Stomach (tissue), 4 donors: ENCODE measurements around the gene KCNAB1.

Source experiments
- EP300 ChIP-seq: sonication (generic); formaldehyde crosslinking; IDR thresholded peaks from one replicate; pipeline ENCODE4 v1.6.1; 2017; ENCODE audit warnings: antibody characterized with exemption
- POLR2A ChIP-seq, 4 donors: fragments of 450-650 bp; IDR thresholded peaks; one replicate each; pipeline ENCODE4 v1.6.1; 2016; ENCODE audit warnings: antibody characterized with exemption in 4 of 4, control low read depth in 2 of 4, mild to moderate bottlenecking in 1 of 4, moderate library complexity in 1 of 4
- POLR2AphosphoS5 ChIP-seq, 3 donors: sonication (generic); formaldehyde crosslinking; IDR thresholded peaks; one replicate each; pipeline ENCODE4 v1.6.1; 2016; ENCODE audit warnings: antibody characterized with exemption in 3 of 3
- TF ChIP-seq, protein P1 (sequence below), 7 experiments: fragments of 450-650 bp in 4 of 7; fragments of 200-600 bp in 3 of 7; sonication (generic) in 3 of 7; IDR thresholded peaks; one replicate each; pipeline ENCODE4 v1.5.1; 2016 to 2019; ENCODE audit warnings: antibody characterized with exemption in 7 of 7, control low read depth in 2 of 7, mild to moderate bottlenecking in 1 of 7

DNA sequence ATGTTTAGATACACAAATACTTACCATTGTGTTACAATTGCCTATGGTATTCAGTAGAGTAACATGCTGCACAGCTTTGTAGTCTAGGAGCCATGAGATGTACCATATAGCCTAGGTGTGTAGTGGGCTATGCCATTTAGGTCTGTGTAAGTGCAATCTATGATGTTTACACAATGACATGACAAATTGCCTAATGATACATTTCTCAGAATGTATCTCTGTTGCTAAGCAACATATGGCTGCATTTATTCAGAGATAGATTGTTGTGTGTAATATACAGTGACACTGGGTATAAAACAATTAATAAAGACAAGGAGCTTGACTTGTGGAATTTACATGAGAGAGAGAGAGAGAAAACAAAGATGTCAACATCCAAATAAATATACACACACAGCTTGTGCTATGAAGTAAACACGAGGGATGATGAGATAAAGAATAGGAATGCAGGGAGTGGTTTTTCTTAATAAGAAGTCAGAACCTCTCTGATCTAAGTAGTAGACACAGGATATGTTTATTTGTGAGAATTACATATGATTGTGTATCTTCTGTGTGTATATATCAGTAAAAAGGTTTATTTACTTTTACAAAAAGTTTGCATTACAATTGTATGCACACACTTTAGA lies 110.0 kb downstream of the KCNAB1 start:
- TF ChIP-seq EP300, result no peak
- no peak for TF ChIP-seq POLR2A (IDR thresholded peaks at IDR 0.05)
- TF ChIP-seq, protein P1, sequence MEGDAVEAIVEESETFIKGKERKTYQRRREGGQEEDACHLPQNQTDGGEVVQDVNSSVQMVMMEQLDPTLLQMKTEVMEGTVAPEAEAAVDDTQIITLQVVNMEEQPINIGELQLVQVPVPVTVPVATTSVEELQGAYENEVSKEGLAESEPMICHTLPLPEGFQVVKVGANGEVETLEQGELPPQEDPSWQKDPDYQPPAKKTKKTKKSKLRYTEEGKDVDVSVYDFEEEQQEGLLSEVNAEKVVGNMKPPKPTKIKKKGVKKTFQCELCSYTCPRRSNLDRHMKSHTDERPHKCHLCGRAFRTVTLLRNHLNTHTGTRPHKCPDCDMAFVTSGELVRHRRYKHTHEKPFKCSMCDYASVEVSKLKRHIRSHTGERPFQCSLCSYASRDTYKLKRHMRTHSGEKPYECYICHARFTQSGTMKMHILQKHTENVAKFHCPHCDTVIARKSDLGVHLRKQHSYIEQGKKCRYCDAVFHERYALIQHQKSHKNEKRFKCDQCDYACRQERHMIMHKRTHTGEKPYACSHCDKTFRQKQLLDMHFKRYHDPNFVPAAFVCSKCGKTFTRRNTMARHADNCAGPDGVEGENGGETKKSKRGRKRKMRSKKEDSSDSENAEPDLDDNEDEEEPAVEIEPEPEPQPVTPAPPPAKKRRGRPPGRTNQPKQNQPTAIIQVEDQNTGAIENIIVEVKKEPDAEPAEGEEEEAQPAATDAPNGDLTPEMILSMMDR (IDR thresholded peaks at IDR 0.05), result no peak
- no peak for TF ChIP-seq POLR2AphosphoS5 (IDR thresholded peaks at IDR 0.05)
